Left ventricle myocardium inferior (tissue), 1 donor: ENCODE measurements around the gene EPHA10. TPM values are rescaled to one million over a fixed set of nuclear protein-coding genes. Genes with fewer than 3 reads are reported as not detected.

Experiments
- DNase-seq: peaks from one replicate; pipeline ENCODE4 v3.0.0-alpha.2; 2020
- H3K27ac ChIP-seq: fragments of 200-600 bp; replicated peaks from 2 replicates; pipeline ENCODE4 v1.8.0; 2021
- H3K27me3 ChIP-seq: fragments of 200-600 bp; 2 replicates; pipeline ENCODE4 v1.8.0; 2021; ENCODE audit warnings: low read depth
- H3K36me3 ChIP-seq: fragments of 200-600 bp; 2 replicates; pipeline ENCODE4 v1.8.0; 2021
- H3K4me1 ChIP-seq: fragments of 200-600 bp; 2 replicates; pipeline ENCODE4 v1.8.0; 2021
- H3K4me3 ChIP-seq: fragments of 200-600 bp; 2 replicates; pipeline ENCODE4 v1.8.0; 2021; ENCODE audit warnings: mild to moderate bottlenecking, moderate library complexity
- H3K9me3 ChIP-seq: fragments of 200-600 bp; replicated peaks from 2 replicates; pipeline ENCODE4 v1.8.0; 2021
- CTCF ChIP-seq: fragments of 200-600 bp; IDR thresholded peaks from 2 replicates; pipeline ENCODE4 v1.8.0; 2021; ENCODE audit warnings: antibody characterized with exemption, mild to moderate bottlenecking, borderline replicate concordance
- intact Hi-C: fragments of 100-400 bp; cut with micrococcal nuclease; formaldehyde crosslinking; loops from one replicate; pipeline ENCODE4 v1.11.0; 2022
- total RNA-seq: library from RNA; stranded (reverse); fragmentation: NEBNext Ultra II Directional; extraction: Animal tissue kit (Norgen Biotek cat#: 25700); gene quantifications from one replicate; pipeline ENCODE4 v1.2.1, GENCODE V29; 2021
- donor health status: DM: no; HTN: yes; CAD: no; lungs with severe emphysema.

The EPHA10 gene
- total RNA-seq, 1 donor from 2014 or later: 0.14 TPM

GRCh38 chr1:37697737-37698136 is 67.2 kb downstream of the EPHA10 start:
- Histone ChIP-seq H3K4me3 (no peak overlapping the region), H3K27me3 (no peaks in the 10 kb centered on the region), H3K36me3 (no peaks in the 10 kb centered on the region), H3K9me3 (no peaks in the 10 kb centered on the region), H3K4me1 (peaks cover 6% of the 10 kb centered on the region), H3K27ac (no peak overlapping the region)
- no peak for DNase-seq
- intact Hi-C loops: no loop called here
- TF ChIP-seq CTCF: no peak

GRCh38 chr1:37697090-37697489 is 67.8 kb downstream of the EPHA10 start:
- no peak overlapping the region for H3K27ac ChIP-seq
- H3K27me3 ChIP-seq: no peaks in the 10 kb centered on the region
- intact Hi-C loops: no loop called here
- peaks cover 10% of the 10 kb centered on the region for H3K4me1 ChIP-seq
- no peak for TF ChIP-seq CTCF
- no peak overlapping the region for H3K4me3 ChIP-seq
- H3K36me3 ChIP-seq: no peaks in the 10 kb centered on the region
- no peaks in the 10 kb centered on the region for H3K9me3 ChIP-seq
- DNase-seq: no peak

- Histone ChIP-seq H3K4me1 (peaks cover 47% of the 10 kb centered on the region), H3K27me3 (no peaks in the 10 kb centered on the region), H3K27ac (peak overlapping the region; percentile 27), H3K36me3 (peaks cover 5% of the 10 kb centered on the region), H3K4me3 (peak overlapping the region; percentile 81), H3K9me3 (no peaks in the 10 kb centered on the region)
- TF ChIP-seq CTCF: no peak
- intact Hi-C loops: no loop called here
- no peak for DNase-seq
Observed at GRCh38 chr1:37692834-37693175, 72.1 kb downstream of the EPHA10 start.

GRCh38 chr1:37692078-37692833 is 72.7 kb downstream of the EPHA10 start, which contains the start of gene CDCA8:
Gene CDCA8 (plus strand): TSS chr1:37692516. CDS start chr1:37692691, 175 bp downstream.
- Histone ChIP-seq H3K27ac (peak within 1 kb of the TSS; percentile 86), H3K4me3 (peak within 1 kb of the TSS; percentile 81), H3K27me3 (no peaks in the 10 kb centered on the region), H3K36me3 (peaks cover 10% of the 10 kb centered on the region), H3K9me3 (no peaks in the 10 kb centered on the region), H3K4me1 (peaks cover 47% of the 10 kb centered on the region)
- TF ChIP-seq CTCF: peak; percentile 71
- intact Hi-C loops: no loop called here
- peak; percentile 98 for DNase-seq

GRCh38 chr1:37691497-37692077 is 73.3 kb downstream of the EPHA10 start:
- intact Hi-C loops: no loop called here
- peaks cover 47% of the 10 kb centered on the region for H3K4me1 ChIP-seq

More at GRCh38 chr1:37691497-37692077, 73.3 kb downstream of the EPHA10 start:
- Histone ChIP-seq H3K9me3 (no peaks in the 10 kb centered on the region), H3K4me3 (peak overlapping the region; percentile 81), H3K36me3 (peaks cover 13% of the 10 kb centered on the region), H3K27ac (peak overlapping the region; percentile 86), H3K27me3 (no peaks in the 10 kb centered on the region)
- no peak for TF ChIP-seq CTCF
- DNase-seq: peak; percentile 33
